ENCODE data around the gene CNTLN. TPM values are rescaled to one million over a fixed set of nuclear protein-coding genes. Genes with fewer than 3 reads are reported as not detected.
A peak's percentile ranks its signal among the peaks of the same experiment; 100 is the strongest.

CNTLN gene
- total RNA-seq, 1 donor from 2014 or later: 7.4 TPM

DNA sequence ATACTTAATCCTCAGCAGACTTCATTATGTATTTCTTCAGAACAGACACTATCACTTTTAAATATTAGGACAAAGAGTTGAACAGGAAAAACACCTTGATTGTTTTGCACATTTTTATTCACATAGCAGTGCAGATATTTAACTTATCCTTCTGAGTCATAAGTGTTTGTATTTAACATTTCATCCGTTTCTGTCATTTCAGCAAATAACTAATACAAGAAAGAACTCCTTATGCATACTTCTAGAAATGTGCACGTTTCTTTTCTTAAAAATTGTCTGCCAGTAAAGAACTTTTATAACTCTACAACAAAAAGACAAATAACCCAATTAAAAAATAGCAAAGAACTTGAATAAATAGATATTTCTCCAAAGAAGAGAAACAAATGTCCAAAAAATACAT, 3.3 kb upstream of the CNTLN start:
- H3K4me3 Mint-ChIP-seq (ENCODE audit: unreplicated experiment): no peak overlapping the region
- peaks cover 4% of the 10 kb centered on the region for H3K36me3 Mint-ChIP-seq (ENCODE audit: low read depth, unreplicated experiment)
- no peaks in the 10 kb centered on the region for H3K27me3 Mint-ChIP-seq (ENCODE audit: unreplicated experiment)
- H3K4me1 Mint-ChIP-seq (ENCODE audit: unreplicated experiment): peaks cover 8% of the 10 kb centered on the region
- H3K9me3 Mint-ChIP-seq (ENCODE audit: unreplicated experiment): no peaks in the 10 kb centered on the region
- TF ChIP-seq, protein P1, sequence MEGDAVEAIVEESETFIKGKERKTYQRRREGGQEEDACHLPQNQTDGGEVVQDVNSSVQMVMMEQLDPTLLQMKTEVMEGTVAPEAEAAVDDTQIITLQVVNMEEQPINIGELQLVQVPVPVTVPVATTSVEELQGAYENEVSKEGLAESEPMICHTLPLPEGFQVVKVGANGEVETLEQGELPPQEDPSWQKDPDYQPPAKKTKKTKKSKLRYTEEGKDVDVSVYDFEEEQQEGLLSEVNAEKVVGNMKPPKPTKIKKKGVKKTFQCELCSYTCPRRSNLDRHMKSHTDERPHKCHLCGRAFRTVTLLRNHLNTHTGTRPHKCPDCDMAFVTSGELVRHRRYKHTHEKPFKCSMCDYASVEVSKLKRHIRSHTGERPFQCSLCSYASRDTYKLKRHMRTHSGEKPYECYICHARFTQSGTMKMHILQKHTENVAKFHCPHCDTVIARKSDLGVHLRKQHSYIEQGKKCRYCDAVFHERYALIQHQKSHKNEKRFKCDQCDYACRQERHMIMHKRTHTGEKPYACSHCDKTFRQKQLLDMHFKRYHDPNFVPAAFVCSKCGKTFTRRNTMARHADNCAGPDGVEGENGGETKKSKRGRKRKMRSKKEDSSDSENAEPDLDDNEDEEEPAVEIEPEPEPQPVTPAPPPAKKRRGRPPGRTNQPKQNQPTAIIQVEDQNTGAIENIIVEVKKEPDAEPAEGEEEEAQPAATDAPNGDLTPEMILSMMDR (IDR thresholded peaks at IDR 0.05; ENCODE audit: unreplicated experiment): no peak
- no peak for DNase-seq (ENCODE audit: low spot score)
- H3K27ac Mint-ChIP-seq (ENCODE audit: unreplicated experiment): no peak overlapping the region

DNA sequence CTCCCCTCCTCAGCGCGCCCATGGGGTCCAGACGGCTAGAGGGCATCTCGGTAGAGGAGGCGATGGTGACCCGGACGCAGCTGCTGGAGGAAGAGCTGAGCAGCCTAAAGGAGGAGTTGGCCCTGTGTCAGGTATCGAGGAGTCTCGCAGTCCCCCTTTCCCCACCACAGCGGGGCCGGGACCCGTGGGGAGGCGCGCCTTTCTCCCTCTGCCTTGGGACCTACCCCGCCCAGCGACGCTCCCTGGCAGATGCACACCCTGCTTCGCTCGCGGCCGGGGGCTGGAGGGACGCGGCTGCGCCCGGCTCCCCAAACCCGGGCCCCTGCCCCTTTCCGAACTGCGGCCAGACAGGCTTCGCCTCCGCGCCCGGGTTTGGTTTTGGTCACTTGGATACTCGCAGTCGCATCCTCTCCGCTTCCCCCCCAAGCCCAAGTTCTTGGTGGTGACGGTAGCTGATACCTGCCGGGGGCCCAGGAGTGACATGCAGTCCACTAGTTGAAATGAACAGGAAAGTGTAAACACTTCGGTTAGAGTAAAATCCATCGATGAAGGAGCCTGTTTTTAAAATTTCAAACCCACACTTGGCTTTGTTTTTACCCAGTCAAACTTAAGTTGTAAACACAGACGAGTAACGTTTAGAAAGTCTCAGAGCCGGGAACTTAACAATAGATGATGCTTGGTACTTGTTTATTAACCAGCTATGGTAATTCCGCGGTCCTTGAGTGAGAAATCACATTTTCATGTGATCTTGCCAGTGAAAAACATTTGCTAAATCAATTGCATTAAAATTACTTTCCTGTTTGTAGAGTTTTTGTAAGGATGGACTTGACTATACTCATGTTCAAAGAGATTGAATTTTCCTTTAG, 688 bp downstream of the CNTLN start:
- Mint-ChIP-seq H3K27ac (ENCODE audit: unreplicated experiment) (peak overlapping the region; percentile 13), H3K4me3 (ENCODE audit: unreplicated experiment) (peak overlapping the region; percentile 96), H3K27me3 (ENCODE audit: unreplicated experiment) (no peaks in the 10 kb centered on the region), H3K4me1 (ENCODE audit: unreplicated experiment) (peaks cover 8% of the 10 kb centered on the region), H3K9me3 (ENCODE audit: unreplicated experiment) (no peaks in the 10 kb centered on the region), H3K36me3 (ENCODE audit: low read depth, unreplicated experiment) (peaks cover 4% of the 10 kb centered on the region)
- peak; percentile 28 for DNase-seq (ENCODE audit: low spot score)
- TF ChIP-seq, protein P1 (IDR thresholded peaks at IDR 0.05; ENCODE audit: unreplicated experiment): no peak

DNA sequence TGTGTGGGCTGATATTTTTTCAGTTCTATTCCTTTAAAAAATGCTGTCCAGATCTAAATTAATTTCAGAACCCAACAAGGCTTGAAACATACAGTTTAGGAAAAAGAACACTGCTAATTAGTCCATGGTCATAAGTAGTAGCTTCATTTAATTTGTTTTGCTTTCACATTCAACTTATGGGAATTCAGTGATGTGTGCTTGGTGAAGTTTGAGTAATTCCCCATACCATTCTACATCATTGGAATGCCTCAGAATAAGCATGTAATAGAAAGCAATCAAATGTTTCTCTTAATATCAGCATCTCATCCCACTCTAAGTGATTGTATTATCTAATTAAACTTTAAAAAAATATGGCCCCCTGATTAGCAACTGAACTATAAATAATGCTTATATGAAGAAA, 2.7 kb downstream of the CNTLN start:
- peaks cover 4% of the 10 kb centered on the region for H3K36me3 Mint-ChIP-seq (ENCODE audit: low read depth, unreplicated experiment)
- H3K27ac Mint-ChIP-seq (ENCODE audit: unreplicated experiment): no peak overlapping the region
- H3K9me3 Mint-ChIP-seq (ENCODE audit: unreplicated experiment): no peaks in the 10 kb centered on the region
- H3K4me1 Mint-ChIP-seq (ENCODE audit: unreplicated experiment): peaks cover 8% of the 10 kb centered on the region
- TF ChIP-seq, protein P1 (IDR thresholded peaks at IDR 0.05; ENCODE audit: unreplicated experiment): no peak
- no peaks in the 10 kb centered on the region for H3K27me3 Mint-ChIP-seq (ENCODE audit: unreplicated experiment)
- no peak for DNase-seq (ENCODE audit: low spot score)
- no peak overlapping the region for H3K4me3 Mint-ChIP-seq (ENCODE audit: unreplicated experiment)

DNA sequence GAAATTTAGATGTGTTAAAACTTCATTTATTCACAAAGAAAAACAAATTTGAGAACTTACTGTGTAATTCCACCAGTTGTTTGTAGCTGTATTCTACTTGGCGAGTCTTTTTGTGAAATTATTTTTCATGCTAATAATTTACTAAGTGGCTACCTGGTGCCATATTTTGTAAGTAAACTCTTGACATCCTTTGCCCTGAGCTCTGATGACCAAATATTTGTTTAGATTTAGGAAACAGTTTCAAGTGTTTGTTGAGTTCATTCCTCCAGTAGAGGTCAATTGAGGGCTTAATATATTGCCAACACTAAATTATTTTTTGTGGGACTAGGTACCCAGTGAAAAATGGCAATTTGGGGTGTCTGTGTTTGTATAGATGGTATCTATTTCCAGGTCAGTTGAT, 3.7 kb downstream of the CNTLN start:
- H3K36me3 Mint-ChIP-seq (ENCODE audit: low read depth, unreplicated experiment): peaks cover 4% of the 10 kb centered on the region
- TF ChIP-seq, protein P1 (IDR thresholded peaks at IDR 0.05; ENCODE audit: unreplicated experiment): no peak
- H3K27me3 Mint-ChIP-seq (ENCODE audit: unreplicated experiment): no peaks in the 10 kb centered on the region
- H3K27ac Mint-ChIP-seq (ENCODE audit: unreplicated experiment): no peak overlapping the region
- H3K9me3 Mint-ChIP-seq (ENCODE audit: unreplicated experiment): no peaks in the 10 kb centered on the region
- H3K4me1 Mint-ChIP-seq (ENCODE audit: unreplicated experiment): peaks cover 8% of the 10 kb centered on the region
- H3K4me3 Mint-ChIP-seq (ENCODE audit: unreplicated experiment): no peak overlapping the region
- no peak for DNase-seq (ENCODE audit: low spot score)

DNA sequence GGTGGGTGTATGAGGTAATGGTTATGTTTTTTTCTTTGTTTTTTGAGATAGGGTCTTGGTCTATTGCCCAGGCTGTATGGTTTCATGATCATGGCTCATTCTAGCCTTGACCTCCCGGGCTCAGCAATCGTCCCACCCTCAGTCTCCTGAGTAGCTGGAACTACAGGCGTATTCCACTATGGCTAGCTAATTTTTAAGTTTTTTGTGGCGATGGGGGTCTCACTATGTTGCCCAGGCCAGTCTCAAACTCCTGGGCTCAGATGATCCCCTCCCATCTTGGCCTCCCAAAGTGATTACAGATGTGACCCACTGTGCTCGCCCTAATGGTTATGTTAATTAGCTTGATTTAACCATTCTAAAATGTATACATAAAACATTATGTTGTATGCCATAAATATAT, 5.6 kb downstream of the CNTLN start:
- Mint-ChIP-seq H3K4me1 (ENCODE audit: unreplicated experiment) (no peaks in the 10 kb centered on the region), H3K27ac (ENCODE audit: unreplicated experiment) (no peak overlapping the region), H3K27me3 (ENCODE audit: unreplicated experiment) (no peaks in the 10 kb centered on the region), H3K4me3 (ENCODE audit: unreplicated experiment) (no peak overlapping the region), H3K9me3 (ENCODE audit: unreplicated experiment) (no peaks in the 10 kb centered on the region), H3K36me3 (ENCODE audit: low read depth, unreplicated experiment) (no peaks in the 10 kb centered on the region)
- TF ChIP-seq, protein P1 (IDR thresholded peaks at IDR 0.05; ENCODE audit: unreplicated experiment): no peak
- no peak for DNase-seq (ENCODE audit: low spot score)

All from endothelial cell (in vitro differentiated cells).